Measurements from ENCODE around the gene CEP112. TPM values are rescaled to one million over a fixed set of nuclear protein-coding genes. Genes with fewer than 3 reads are reported as not detected.

The CEP112 gene
- total and polyA plus RNA-seq, 4 donors, result 1.1 to 4.9 (median 1.4) TPM

DNA sequence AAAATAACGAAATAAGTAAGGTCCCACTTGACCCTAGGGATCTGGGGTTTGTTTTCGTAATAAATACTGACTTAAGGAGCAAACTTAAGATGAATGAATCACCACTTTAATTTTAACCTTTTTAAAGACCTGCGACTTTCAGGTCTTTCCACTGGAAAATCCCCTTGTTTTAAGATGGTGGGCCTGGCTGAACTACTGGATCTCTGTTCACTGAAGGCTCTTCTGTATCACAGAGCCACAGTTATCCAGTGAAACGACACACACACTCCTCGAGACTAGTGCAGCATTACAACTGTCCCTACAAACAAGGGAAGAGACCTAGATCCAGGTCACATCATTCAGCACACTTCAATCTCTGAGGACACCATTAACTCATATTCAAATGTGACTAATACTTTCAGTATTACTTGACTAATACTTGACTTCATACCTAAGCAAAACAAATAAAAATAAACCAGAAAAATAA is 299.0 kb downstream of the CEP112 start:
- Histone ChIP-seq H3K27me3 (ENCODE audit: control insufficient read depth in 4 of 4, insufficient read depth in 4 of 4, low read length in 3 of 4) (no peaks in the 10 kb centered on the region), H3K9me3 (ENCODE audit: control insufficient read depth in 4 of 4, low read length in 3 of 4) (no peaks in the 10 kb centered on the region), H3K4me3 (ENCODE audit: low read depth in 1 of 3, low read length in 3 of 3) (no peak overlapping the region), H3K9ac (ENCODE audit: low read depth in 1 of 2, low read length in 2 of 2) (no peak overlapping the region), H3K4me1 (ENCODE audit: control insufficient read depth in 4 of 4, insufficient read depth in 4 of 4, low read length in 3 of 4) (no peaks in the 10 kb centered on the region), H3K27ac (ENCODE audit: low read depth in 1 of 2, low read length in 2 of 2) (no peak overlapping the region), H3K36me3 (ENCODE audit: control insufficient read depth in 4 of 4, insufficient read depth in 3 of 4, low read depth in 1 of 4, low read length in 3 of 4) (no peaks in the 10 kb centered on the region)
- 88% methylated on average over 5 of the region's 5 CpGs for WGBS
- no peak for TF ChIP-seq FOXA2 (IDR thresholded peaks at IDR 0.05)
- TF ChIP-seq TAF1 (conservative IDR thresholded peaks at IDR 0.05), result no peak
- TF ChIP-seq SP1 (IDR thresholded peaks at IDR 0.05), result no peak
- no peak for TF ChIP-seq EGR1 (IDR thresholded peaks at IDR 0.05; ENCODE audit: low read depth in 2 of 2)
- TF ChIP-seq RAD21 (IDR thresholded peaks at IDR 0.05), result no peak
- TF ChIP-seq, protein P1, sequence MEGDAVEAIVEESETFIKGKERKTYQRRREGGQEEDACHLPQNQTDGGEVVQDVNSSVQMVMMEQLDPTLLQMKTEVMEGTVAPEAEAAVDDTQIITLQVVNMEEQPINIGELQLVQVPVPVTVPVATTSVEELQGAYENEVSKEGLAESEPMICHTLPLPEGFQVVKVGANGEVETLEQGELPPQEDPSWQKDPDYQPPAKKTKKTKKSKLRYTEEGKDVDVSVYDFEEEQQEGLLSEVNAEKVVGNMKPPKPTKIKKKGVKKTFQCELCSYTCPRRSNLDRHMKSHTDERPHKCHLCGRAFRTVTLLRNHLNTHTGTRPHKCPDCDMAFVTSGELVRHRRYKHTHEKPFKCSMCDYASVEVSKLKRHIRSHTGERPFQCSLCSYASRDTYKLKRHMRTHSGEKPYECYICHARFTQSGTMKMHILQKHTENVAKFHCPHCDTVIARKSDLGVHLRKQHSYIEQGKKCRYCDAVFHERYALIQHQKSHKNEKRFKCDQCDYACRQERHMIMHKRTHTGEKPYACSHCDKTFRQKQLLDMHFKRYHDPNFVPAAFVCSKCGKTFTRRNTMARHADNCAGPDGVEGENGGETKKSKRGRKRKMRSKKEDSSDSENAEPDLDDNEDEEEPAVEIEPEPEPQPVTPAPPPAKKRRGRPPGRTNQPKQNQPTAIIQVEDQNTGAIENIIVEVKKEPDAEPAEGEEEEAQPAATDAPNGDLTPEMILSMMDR (IDR thresholded peaks at IDR 0.05; ENCODE audit: low read depth, low read length, missing input control), result no peak
- no peak for TF ChIP-seq GABPA (IDR thresholded peaks at IDR 0.05 in 1 of 2, conservative IDR thresholded peaks at IDR 0.05 in 1 of 2)
- TF ChIP-seq RXRA (IDR thresholded peaks at IDR 0.05), result no peak
- TF ChIP-seq, protein P2, sequence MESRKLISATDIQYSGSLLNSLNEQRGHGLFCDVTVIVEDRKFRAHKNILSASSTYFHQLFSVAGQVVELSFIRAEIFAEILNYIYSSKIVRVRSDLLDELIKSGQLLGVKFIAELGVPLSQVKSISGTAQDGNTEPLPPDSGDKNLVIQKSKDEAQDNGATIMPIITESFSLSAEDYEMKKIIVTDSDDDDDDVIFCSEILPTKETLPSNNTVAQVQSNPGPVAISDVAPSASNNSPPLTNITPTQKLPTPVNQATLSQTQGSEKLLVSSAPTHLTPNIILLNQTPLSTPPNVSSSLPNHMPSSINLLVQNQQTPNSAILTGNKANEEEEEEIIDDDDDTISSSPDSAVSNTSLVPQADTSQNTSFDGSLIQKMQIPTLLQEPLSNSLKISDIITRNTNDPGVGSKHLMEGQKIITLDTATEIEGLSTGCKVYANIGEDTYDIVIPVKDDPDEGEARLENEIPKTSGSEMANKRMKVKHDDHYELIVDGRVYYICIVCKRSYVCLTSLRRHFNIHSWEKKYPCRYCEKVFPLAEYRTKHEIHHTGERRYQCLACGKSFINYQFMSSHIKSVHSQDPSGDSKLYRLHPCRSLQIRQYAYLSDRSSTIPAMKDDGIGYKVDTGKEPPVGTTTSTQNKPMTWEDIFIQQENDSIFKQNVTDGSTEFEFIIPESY (IDR thresholded peaks at IDR 0.05), result no peak
- no peak for TF ChIP-seq JUND (IDR thresholded peaks at IDR 0.05)
- no peak for TF ChIP-seq HNF4A (conservative IDR thresholded peaks at IDR 0.05)
- TF ChIP-seq, protein P3, sequence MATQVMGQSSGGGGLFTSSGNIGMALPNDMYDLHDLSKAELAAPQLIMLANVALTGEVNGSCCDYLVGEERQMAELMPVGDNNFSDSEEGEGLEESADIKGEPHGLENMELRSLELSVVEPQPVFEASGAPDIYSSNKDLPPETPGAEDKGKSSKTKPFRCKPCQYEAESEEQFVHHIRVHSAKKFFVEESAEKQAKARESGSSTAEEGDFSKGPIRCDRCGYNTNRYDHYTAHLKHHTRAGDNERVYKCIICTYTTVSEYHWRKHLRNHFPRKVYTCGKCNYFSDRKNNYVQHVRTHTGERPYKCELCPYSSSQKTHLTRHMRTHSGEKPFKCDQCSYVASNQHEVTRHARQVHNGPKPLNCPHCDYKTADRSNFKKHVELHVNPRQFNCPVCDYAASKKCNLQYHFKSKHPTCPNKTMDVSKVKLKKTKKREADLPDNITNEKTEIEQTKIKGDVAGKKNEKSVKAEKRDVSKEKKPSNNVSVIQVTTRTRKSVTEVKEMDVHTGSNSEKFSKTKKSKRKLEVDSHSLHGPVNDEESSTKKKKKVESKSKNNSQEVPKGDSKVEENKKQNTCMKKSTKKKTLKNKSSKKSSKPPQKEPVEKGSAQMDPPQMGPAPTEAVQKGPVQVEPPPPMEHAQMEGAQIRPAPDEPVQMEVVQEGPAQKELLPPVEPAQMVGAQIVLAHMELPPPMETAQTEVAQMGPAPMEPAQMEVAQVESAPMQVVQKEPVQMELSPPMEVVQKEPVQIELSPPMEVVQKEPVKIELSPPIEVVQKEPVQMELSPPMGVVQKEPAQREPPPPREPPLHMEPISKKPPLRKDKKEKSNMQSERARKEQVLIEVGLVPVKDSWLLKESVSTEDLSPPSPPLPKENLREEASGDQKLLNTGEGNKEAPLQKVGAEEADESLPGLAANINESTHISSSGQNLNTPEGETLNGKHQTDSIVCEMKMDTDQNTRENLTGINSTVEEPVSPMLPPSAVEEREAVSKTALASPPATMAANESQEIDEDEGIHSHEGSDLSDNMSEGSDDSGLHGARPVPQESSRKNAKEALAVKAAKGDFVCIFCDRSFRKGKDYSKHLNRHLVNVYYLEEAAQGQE (IDR thresholded peaks at IDR 0.05), result no peak
- TF ChIP-seq NR2F2 (IDR thresholded peaks at IDR 0.05), result no peak
- DNase-seq (ENCODE audit: low spot score), result no peak

DNA sequence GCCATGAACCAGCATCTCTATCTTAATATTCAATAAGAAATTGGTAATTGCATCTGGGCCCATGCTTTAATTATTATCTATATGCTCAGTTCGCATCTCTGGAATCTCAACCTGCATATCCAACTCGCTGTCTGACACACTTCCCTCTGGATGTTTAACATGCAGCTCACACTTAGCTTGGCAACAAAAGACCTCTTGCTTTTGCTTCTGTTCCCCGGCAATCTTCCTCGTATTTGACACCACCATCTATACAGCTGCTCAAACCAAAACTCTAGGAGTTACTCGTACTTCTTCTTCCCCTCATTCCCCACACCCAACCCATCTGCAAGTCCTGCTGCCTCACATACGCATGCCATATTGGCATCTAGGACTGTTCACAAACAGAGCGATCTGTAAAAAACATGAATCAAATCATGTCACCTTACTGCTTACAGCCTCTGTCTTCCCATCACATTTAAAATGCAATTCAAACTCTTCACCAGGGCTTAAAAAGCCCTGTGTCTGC is 300.6 kb downstream of the CEP112 start:
- H3K4me3 ChIP-seq (ENCODE audit: low read depth in 1 of 3, low read length in 3 of 3), result no peak overlapping the region
- H3K9me3 ChIP-seq (ENCODE audit: control insufficient read depth in 4 of 4, low read length in 3 of 4), result no peaks in the 10 kb centered on the region
- H3K27me3 ChIP-seq (ENCODE audit: control insufficient read depth in 4 of 4, insufficient read depth in 4 of 4, low read length in 3 of 4), result no peaks in the 10 kb centered on the region
- H3K36me3 ChIP-seq (ENCODE audit: control insufficient read depth in 4 of 4, insufficient read depth in 3 of 4, low read depth in 1 of 4, low read length in 3 of 4), result no peaks in the 10 kb centered on the region
- H3K9ac ChIP-seq (ENCODE audit: low read depth in 1 of 2, low read length in 2 of 2), result no peak overlapping the region
- WGBS, result 95% methylated on average over 7 of the region's 7 CpGs
- H3K4me1 ChIP-seq (ENCODE audit: control insufficient read depth in 4 of 4, insufficient read depth in 4 of 4, low read length in 3 of 4), result no peaks in the 10 kb centered on the region
- DNase-seq (ENCODE audit: low spot score), result no peak
- H3K27ac ChIP-seq (ENCODE audit: low read depth in 1 of 2, low read length in 2 of 2), result no peak overlapping the region
- TF ChIP-seq FOXA2 (IDR thresholded peaks at IDR 0.05), result no peak
- no peak for TF ChIP-seq JUND (IDR thresholded peaks at IDR 0.05)
- TF ChIP-seq, protein P4, sequence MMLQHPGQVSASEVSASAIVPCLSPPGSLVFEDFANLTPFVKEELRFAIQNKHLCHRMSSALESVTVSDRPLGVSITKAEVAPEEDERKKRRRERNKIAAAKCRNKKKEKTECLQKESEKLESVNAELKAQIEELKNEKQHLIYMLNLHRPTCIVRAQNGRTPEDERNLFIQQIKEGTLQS (IDR thresholded peaks at IDR 0.05), result no peak
- TF ChIP-seq HNF4A (conservative IDR thresholded peaks at IDR 0.05), result no peak
- no peak for TF ChIP-seq HNF4G (IDR thresholded peaks at IDR 0.05)
- TF ChIP-seq, protein P5, sequence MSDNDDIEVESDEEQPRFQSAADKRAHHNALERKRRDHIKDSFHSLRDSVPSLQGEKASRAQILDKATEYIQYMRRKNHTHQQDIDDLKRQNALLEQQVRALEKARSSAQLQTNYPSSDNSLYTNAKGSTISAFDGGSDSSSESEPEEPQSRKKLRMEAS (IDR thresholded peaks at IDR 0.05), result no peak
- TF ChIP-seq, protein P3 (IDR thresholded peaks at IDR 0.05), result no peak
- no peak for TF ChIP-seq TAF1 (conservative IDR thresholded peaks at IDR 0.05)
- TF ChIP-seq NR2F2 (IDR thresholded peaks at IDR 0.05), result no peak
- TF ChIP-seq RXRA (IDR thresholded peaks at IDR 0.05), result no peak
- TF ChIP-seq FOXA1 (IDR thresholded peaks at IDR 0.05), result no peak
- no peak for TF ChIP-seq SP1 (IDR thresholded peaks at IDR 0.05)
- no peak for TF ChIP-seq YY1 (IDR thresholded peaks at IDR 0.05)
- TF ChIP-seq EGR1 (IDR thresholded peaks at IDR 0.05; ENCODE audit: low read depth in 2 of 2), result no peak
- TF ChIP-seq GABPA (IDR thresholded peaks at IDR 0.05 in 1 of 2, conservative IDR thresholded peaks at IDR 0.05 in 1 of 2), result no peak

Data from liver (tissue), 9 donors.